ENCODE data around the gene KAT2B. TPM values are rescaled to one million over a fixed set of nuclear protein-coding genes. Genes with fewer than 3 reads are reported as not detected.

Gene KAT2B
- total RNA-seq, 2 donors from 2014 or later, result 25.0 to 70.5 TPM

DNA sequence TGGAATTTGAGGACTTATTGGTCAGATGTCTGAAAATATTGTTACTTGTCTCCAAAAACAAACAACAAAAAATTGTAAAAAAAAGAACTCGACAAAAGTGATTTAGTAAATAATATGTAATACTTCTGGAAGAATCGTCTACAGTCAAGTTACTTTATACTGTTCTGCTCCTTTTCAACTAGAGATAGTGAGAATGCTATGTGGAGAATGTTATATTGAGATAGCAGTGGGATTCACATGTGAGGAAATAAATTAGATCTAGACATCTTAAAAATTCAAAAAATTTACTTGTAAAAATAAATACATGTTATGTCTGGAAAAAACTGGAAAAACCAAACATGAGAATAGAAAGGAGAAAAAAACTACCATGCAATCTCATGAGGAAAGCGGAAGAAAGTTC is 80.8 kb downstream of the KAT2B start:
- TF ChIP-seq, protein P1, sequence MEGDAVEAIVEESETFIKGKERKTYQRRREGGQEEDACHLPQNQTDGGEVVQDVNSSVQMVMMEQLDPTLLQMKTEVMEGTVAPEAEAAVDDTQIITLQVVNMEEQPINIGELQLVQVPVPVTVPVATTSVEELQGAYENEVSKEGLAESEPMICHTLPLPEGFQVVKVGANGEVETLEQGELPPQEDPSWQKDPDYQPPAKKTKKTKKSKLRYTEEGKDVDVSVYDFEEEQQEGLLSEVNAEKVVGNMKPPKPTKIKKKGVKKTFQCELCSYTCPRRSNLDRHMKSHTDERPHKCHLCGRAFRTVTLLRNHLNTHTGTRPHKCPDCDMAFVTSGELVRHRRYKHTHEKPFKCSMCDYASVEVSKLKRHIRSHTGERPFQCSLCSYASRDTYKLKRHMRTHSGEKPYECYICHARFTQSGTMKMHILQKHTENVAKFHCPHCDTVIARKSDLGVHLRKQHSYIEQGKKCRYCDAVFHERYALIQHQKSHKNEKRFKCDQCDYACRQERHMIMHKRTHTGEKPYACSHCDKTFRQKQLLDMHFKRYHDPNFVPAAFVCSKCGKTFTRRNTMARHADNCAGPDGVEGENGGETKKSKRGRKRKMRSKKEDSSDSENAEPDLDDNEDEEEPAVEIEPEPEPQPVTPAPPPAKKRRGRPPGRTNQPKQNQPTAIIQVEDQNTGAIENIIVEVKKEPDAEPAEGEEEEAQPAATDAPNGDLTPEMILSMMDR (IDR thresholded peaks at IDR 0.05), result no peak
- H3K36me3 ChIP-seq, result peaks cover 32% of the 10 kb centered on the region
- H3K4me3 ChIP-seq, result no peak overlapping the region

DNA sequence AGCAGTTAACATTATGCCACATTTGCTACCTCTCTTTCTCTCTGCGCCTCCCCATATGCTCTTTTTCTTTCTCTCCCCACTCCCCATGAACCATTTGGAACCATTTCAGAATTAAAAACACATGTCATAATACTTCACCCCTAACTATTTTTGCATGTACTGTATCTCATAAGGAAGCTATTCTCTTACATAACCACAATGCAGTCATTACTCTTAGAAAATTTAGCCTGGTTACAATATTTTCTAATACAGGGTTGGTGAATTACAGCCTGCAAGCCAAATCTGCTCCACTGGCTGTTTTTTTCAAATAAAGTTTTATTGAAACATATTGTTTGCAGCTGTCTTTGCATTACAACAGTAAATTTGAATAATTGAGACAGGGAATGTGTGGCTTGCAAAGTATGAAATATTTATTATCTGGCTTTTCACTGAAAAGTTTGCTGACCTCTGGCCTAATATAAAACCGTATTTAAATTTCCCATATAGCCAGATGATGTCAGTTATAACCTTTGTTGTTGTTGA is 82.9 kb downstream of the KAT2B start:
- peaks cover 36% of the 10 kb centered on the region for H3K36me3 ChIP-seq
- TF ChIP-seq, protein P1 (IDR thresholded peaks at IDR 0.05), result no peak

More for the DNA sequence above, 80.8 kb downstream of the KAT2B start:
- H3K4me1 ChIP-seq, result no peaks in the 10 kb centered on the region
- no peak for DNase-seq (ENCODE audit: low spot score)
- no peak overlapping the region for H3K27ac ChIP-seq
- no peaks in the 10 kb centered on the region for H3K27me3 ChIP-seq
- no peaks in the 10 kb centered on the region for H3K9me3 ChIP-seq

DNA sequence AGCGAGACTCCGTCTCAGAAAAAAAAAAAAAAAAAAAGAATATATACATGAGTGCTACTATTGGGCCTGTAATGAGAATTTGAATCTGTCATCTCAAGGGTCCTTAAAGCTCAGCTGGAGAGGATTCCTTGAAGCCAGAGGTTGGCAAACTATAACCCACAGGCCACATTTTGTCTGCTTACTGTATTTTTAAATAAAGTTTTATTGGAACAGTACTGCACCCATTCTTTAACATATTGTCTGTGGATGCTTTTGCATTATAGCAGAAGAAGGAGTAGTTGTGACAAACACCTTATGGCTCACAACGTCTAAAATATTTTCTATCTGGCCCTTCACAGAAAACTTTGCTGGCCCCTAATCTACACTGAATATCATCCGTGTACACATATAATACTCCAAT is 85.0 kb downstream of the KAT2B start:
- Histone ChIP-seq H3K27ac (no peak overlapping the region), H3K27me3 (no peaks in the 10 kb centered on the region), H3K4me1 (peaks cover 0 to 5% of the 10 kb centered on the region in 2 donors), H3K36me3 (peaks cover 36% of the 10 kb centered on the region), H3K4me3 (no peak overlapping the region), H3K9me3 (no peaks in the 10 kb centered on the region)
- TF ChIP-seq, protein P1 (IDR thresholded peaks at IDR 0.05), result no peak
- no peak for DNase-seq (ENCODE audit: low spot score)

More for the DNA sequence above, 82.9 kb downstream of the KAT2B start:
- Histone ChIP-seq H3K4me1 (no peaks in the 10 kb centered on the region), H3K4me3 (no peak overlapping the region), H3K27ac (no peak overlapping the region), H3K9me3 (no peaks in the 10 kb centered on the region), H3K27me3 (no peaks in the 10 kb centered on the region)
- DNase-seq (ENCODE audit: low spot score), result no peak

DNA sequence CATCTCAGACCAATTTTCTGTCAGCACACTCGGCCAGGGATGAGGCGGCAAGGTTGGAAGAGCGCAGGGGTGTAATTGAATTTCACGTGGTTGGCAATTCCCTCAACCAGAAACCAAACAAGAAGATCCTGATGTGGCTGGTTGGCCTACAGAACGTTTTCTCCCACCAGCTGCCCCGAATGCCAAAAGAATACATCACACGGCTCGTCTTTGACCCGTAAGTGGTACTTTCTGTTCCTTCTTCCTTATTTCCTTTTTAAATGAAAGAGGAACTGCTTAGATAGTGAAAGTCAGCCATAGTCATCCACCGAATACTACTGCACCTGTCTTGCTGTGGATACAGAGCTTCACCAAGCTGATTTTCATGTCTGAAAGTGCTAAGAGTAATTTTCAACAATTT is 85.7 kb downstream of the KAT2B start:
- H3K36me3 ChIP-seq, result peaks cover 36% of the 10 kb centered on the region
- TF ChIP-seq, protein P1 (IDR thresholded peaks at IDR 0.05), result no peak
- no peaks in the 10 kb centered on the region for H3K27me3 ChIP-seq
- H3K27ac ChIP-seq, result no peak overlapping the region
- peaks cover 0 to 6% of the 10 kb centered on the region in 2 donors for H3K4me1 ChIP-seq
- DNase-seq (ENCODE audit: low spot score), result no peak
- no peaks in the 10 kb centered on the region for H3K9me3 ChIP-seq
- H3K4me3 ChIP-seq, result no peak overlapping the region

DNA sequence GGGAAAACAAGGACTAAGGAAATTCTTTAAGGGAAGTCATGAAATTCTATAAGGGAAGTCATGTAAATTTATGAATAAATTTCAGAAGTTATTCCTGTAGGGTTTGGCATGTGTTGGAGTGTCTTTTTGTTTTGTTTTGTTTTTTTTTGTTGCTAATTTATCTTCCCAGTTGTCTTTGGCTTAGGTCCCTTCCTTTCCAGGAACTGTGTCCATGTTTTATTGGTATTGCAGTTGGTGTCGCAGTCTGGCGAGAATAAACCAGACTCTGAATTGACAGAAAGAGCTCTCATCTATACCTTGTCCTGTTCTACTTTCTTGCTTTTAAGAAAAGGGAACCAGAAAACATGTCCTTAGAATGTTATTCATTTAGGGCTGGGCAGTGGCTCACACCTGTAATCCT is 88.1 kb downstream of the KAT2B start:
- H3K36me3 ChIP-seq, result peaks cover 27% of the 10 kb centered on the region
- DNase-seq (ENCODE audit: low spot score), result no peak
- no peak overlapping the region for H3K4me3 ChIP-seq
- TF ChIP-seq, protein P1 (IDR thresholded peaks at IDR 0.05), result no peak
- no peaks in the 10 kb centered on the region for H3K9me3 ChIP-seq
- peaks cover 0 to 6% of the 10 kb centered on the region in 2 donors for H3K4me1 ChIP-seq
- H3K27me3 ChIP-seq, result no peaks in the 10 kb centered on the region
- H3K27ac ChIP-seq, result no peak overlapping the region

DNA sequence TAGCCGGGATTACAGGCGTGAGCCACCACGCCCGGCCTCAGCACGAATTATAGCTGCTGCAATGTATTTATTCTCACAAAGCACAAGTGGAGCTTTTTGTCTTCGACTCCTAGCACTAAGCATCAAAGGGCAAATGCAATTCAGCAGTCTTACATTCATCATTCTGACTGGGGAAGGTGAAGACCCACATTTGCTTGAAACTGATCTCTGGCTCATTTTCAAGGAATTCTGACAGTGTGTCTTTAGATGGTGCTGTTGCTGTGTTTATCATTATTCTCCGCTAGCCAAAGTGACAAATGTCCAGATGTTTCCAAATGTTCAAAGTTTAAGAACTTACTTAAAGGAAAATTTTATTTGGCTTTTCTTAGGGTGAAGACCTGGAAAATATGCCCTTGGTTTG is 89.9 kb downstream of the KAT2B start:
- H3K27me3 ChIP-seq, result no peaks in the 10 kb centered on the region
- TF ChIP-seq, protein P1 (IDR thresholded peaks at IDR 0.05), result peak in 1 of 2 donors; percentile 29
- no peak overlapping the region for H3K4me3 ChIP-seq
- no peaks in the 10 kb centered on the region for H3K9me3 ChIP-seq
- H3K4me1 ChIP-seq, result peaks cover 0 to 6% of the 10 kb centered on the region in 2 donors
- no peak overlapping the region for H3K27ac ChIP-seq
- H3K36me3 ChIP-seq, result peaks cover 15% of the 10 kb centered on the region
- no peak for DNase-seq (ENCODE audit: low spot score)

Data from right atrium auricular region (tissue), 2 donors.